HepG2 (cell line): ENCODE results near the gene ZNF669. TPM values are rescaled to one million over a fixed set of nuclear protein-coding genes. Genes with fewer than 3 reads are reported as not detected.

Experiments used
- ATAC-seq: fragments of 200-7000 bp; cut with Tn5 transposase; 3 replicates; pipeline ENCODE4 v1.9.1; 2020; ENCODE audit warnings: mild to moderate bottlenecking, moderate library complexity
- BruUV-seq: library from RNA; stranded (reverse); fragments of 400-500 nt; replicated peaks from 2 replicates; lab custom pipeline; 2021; lab: Mats Ljungman, UMichigan
- CTCF ChIA-PET: fragments of 300-600 bp; formaldehyde crosslinking; extraction: SDS; loops from one replicate; lab custom pipeline; 2021; ENCODE audit warnings: low total read pairs, inconsistent platforms, low intra/inter-chr PET ratio; lab: Yijun Ruan, JAX
- POLR2A ChIA-PET: fragments of 350-600 bp; sonication (Branson Sonifier 250); formaldehyde crosslinking; loops from one replicate; lab custom pipeline; 2020; ENCODE audit warnings: antibody characterized with exemption, inconsistent platforms; lab: Yijun Ruan, JAX
- DNase-seq: peaks from one replicate; pipeline ENCODE4 v3.0.0-alpha.2; 2015; ENCODE audit warnings: low spot score
- FAIRE-seq: peaks from 3 replicates; lab custom pipeline; 2011; peaks lifted over from hg19 to GRCh38; lab: Jason Lieb, UNC
- H2AFZ ChIP-seq: one replicate; pipeline ENCODE4 v1.6.1; 2011; ENCODE audit warnings: low read length, inconsistent platforms
- H3K27ac ChIP-seq: fragments of 300-600 bp; 3 replicates; pipeline ENCODE4 v1.8.0; 2011; ENCODE audit warnings: mixed run types, mild to moderate bottlenecking, mixed read lengths, low read length, inconsistent platforms; ENCODE audit not compliant: insufficient read depth; ENCODE audit errors: extremely low read length
- H3K27me3 ChIP-seq, 2 experiments: fragments of 200-600 bp in 1 of 2; 2 replicates in 1 of 2; 3 replicates in 1 of 2; pipeline versions ENCODE4 v1.6.0 to v1.8.0; 2011; ENCODE audit warnings: low read length in 2 of 2, mild to moderate bottlenecking in 2 of 2, moderate library complexity in 2 of 2, inconsistent platforms in 1 of 2; ENCODE audit not compliant: insufficient read depth in 2 of 2, control insufficient read depth in 1 of 2
- H3K36me3 ChIP-seq, 2 experiments: fragments of 200-600 bp in 1 of 2; replicated peaks in 1 of 2; 2 replicates in 1 of 2; 3 replicates in 1 of 2; pipeline versions ENCODE4 v1.5.1 to v1.8.0; 2011; ENCODE audit warnings: low read length in 2 of 2, inconsistent platforms in 1 of 2; ENCODE audit not compliant: insufficient read depth in 2 of 2, control insufficient read depth in 1 of 2
- H3K4me1 ChIP-seq: 2 replicates; pipeline ENCODE4 v1.5.1; 2012; ENCODE audit warnings: low read length, inconsistent platforms; ENCODE audit not compliant: insufficient read depth
- H3K4me2 ChIP-seq: 2 replicates; pipeline ENCODE4 v1.6.0; 2011; ENCODE audit warnings: low read depth, low read length, inconsistent platforms
- H3K4me3 ChIP-seq, 3 experiments: fragments of 200-600 bp in 1 of 3; sonication (generic), shearing (Covaris generic) in 1 of 3; replicated peaks in 1 of 3; 2 replicates each; pipeline ENCODE4 v1.5.1; 2011 to 2016; ENCODE audit warnings: low read length in 3 of 3, inconsistent platforms in 2 of 3, low read depth in 2 of 3, mild to moderate bottlenecking in 2 of 3, control low read depth in 1 of 3, mixed read lengths in 1 of 3; ENCODE audit not compliant: insufficient read depth in 1 of 3
- H3K79me2 ChIP-seq: one replicate; pipeline ENCODE4 v1.6.1; 2011; ENCODE audit warnings: low read length, inconsistent platforms; ENCODE audit not compliant: insufficient read depth
- H3K9ac ChIP-seq: 2 replicates; pipeline ENCODE4 v1.6.0; 2011; ENCODE audit warnings: mild to moderate bottlenecking, low read depth, low read length, inconsistent platforms; ENCODE audit not compliant: insufficient read depth
- H3K9me3 ChIP-seq: 2 replicates; pipeline ENCODE4 v1.5.1; 2012; ENCODE audit warnings: mild to moderate bottlenecking, low read length
- H4K20me1 ChIP-seq: 2 replicates; pipeline ENCODE4 v1.6.0; 2011; ENCODE audit warnings: inconsistent platforms, mild to moderate bottlenecking, low read length, moderate library complexity; ENCODE audit not compliant: insufficient read depth
- CTCF ChIP-seq: sonication (generic); formaldehyde crosslinking; IDR thresholded peaks from 2 replicates; pipeline ENCODE4 v1.5.0; 2020; ENCODE audit warnings: mild to moderate bottlenecking, missing genetic modification reagents, moderate library complexity
- HNRNPK ChIP-seq: fragments of 200-400 bp; formaldehyde crosslinking; IDR thresholded peaks from 2 replicates; pipeline ENCODE4 v1.6.1; 2018; ENCODE audit warnings: low read length, low read depth, moderate library complexity, mild to moderate bottlenecking; ENCODE audit not compliant: poor library complexity, severe bottlenecking
- HOXA9 ChIP-seq: sonication (generic); formaldehyde crosslinking; IDR thresholded peaks from 2 replicates; pipeline ENCODE4 v1.8.1; 2022; ENCODE audit warnings: missing genetic modification reagents, mild to moderate bottlenecking, moderate library complexity, borderline replicate concordance
- KMT2B ChIP-seq: IDR thresholded peaks from 2 replicates; pipeline ENCODE4 v1.6.1; 2016; ENCODE audit warnings: missing genetic modification reagents, missing compliant biosample characterization
- RFXANK ChIP-seq: IDR thresholded peaks from 2 replicates; pipeline ENCODE4 v1.6.1; 2016
- STAG1 ChIP-seq: sonication (generic); formaldehyde crosslinking; IDR thresholded peaks from 2 replicates; pipeline ENCODE4 v1.4.0; 2020; ENCODE audit warnings: missing genetic modification reagents
- SUZ12 ChIP-seq: fragments of 150-350 bp; IDR thresholded peaks from 2 replicates; pipeline ENCODE4 v1.6.1; 2014; ENCODE audit warnings: low read depth, low read length
- ZBTB1 ChIP-seq: sonication (generic); formaldehyde crosslinking; IDR thresholded peaks from 2 replicates; pipeline ENCODE4 v1.4.0; 2020; ENCODE audit warnings: missing genetic modification reagents, borderline replicate concordance
- ZBTB21 ChIP-seq: sonication (generic); formaldehyde crosslinking; IDR thresholded peaks from 2 replicates; pipeline ENCODE4 v1.4.0; 2020; ENCODE audit warnings: missing genetic modification reagents
- ZBTB33 ChIP-seq: sonication (generic); formaldehyde crosslinking; IDR thresholded peaks from 2 replicates; pipeline ENCODE4 v1.4.0; 2020; ENCODE audit warnings: missing genetic modification reagents
- ZNF280B ChIP-seq: sonication (generic); formaldehyde crosslinking; IDR thresholded peaks from 2 replicates; pipeline ENCODE4 v1.5.0; 2020; ENCODE audit warnings: missing genetic modification reagents, mild to moderate bottlenecking, borderline replicate concordance
- ZNF331 ChIP-seq: sonication (generic); formaldehyde crosslinking; IDR thresholded peaks from 2 replicates; pipeline ENCODE4 v1.4.0; 2020; ENCODE audit warnings: missing genetic modification reagents
- ZNF383 ChIP-seq: sonication (generic); formaldehyde crosslinking; IDR thresholded peaks from 2 replicates; pipeline ENCODE4 v1.4.0; 2020; ENCODE audit warnings: missing genetic modification reagents, mild to moderate bottlenecking, borderline replicate concordance
- ZNF430 ChIP-seq: sonication (generic); formaldehyde crosslinking; IDR thresholded peaks from 2 replicates; pipeline ENCODE4 v1.9.0; 2021; ENCODE audit warnings: mild to moderate bottlenecking, missing genetic modification reagents
- ZNF576 ChIP-seq: sonication (generic); formaldehyde crosslinking; IDR thresholded peaks from 2 replicates; pipeline ENCODE4 v1.4.0; 2020; ENCODE audit warnings: mild to moderate bottlenecking, missing genetic modification reagents
- ZNF75D ChIP-seq: sonication (generic); formaldehyde crosslinking; IDR thresholded peaks from 2 replicates; pipeline ENCODE4 v1.8.1; 2023; ENCODE audit warnings: missing genetic modification reagents, mild to moderate bottlenecking, borderline replicate concordance
- ZNF83 ChIP-seq: sonication (generic); formaldehyde crosslinking; IDR thresholded peaks from 2 replicates; pipeline ENCODE4 v1.4.0; 2020; ENCODE audit warnings: missing genetic modification reagents, mild to moderate bottlenecking, borderline replicate concordance
- WGBS: methylation state at CpG from one replicate; pipeline ENCODE4 v1.1.6; 2017; ENCODE audit warnings: low lambda C conversion rate; 5-methylcytosine and 5-hydroxymethylcytosine counted together
- in situ Hi-C: cut with HindIII; loops from 2 replicates; pipeline ENCODE4 v1.10.0; 2017; ENCODE audit warnings: low pct_unique_long_range_greater_than_20kb; ENCODE audit not compliant: extremely low pct_ligation_motif_present
- intact Hi-C: fragments of 100-400 bp; cut with micrococcal nuclease; formaldehyde crosslinking; loops from one replicate; pipeline ENCODE4 v1.10.0; 2022; ENCODE audit not compliant: unreplicated experiment
- polyA plus RNA-seq, 8 experiments: library from polyadenylated mRNA; depleted of rRNA in 3 of 8; stranded (reverse) in 7 of 8; unstranded in 1 of 8; fragments of >200 nt; fragmentation: Illumina TruSeq in 4 of 8; extraction: Trizol in 4 of 8; gene quantifications; 2 replicates each; pipeline versions ENCODE4 v1.2.1 to v1.2.3, GENCODE V29; 2011 to 2016; ENCODE audit warnings: low read depth in 4 of 8, missing spikeins in 1 of 8, mixed read lengths in 1 of 8; ENCODE audit not compliant: insufficient read depth in 1 of 8
- total RNA-seq, 5 experiments: library from RNA; depleted of rRNA; stranded (reverse); fragments of >200 nt; fragmentation: Illumina TruSeq; extraction: Trizol; gene quantifications; 2 replicates each; pipeline ENCODE4 v1.2.3, GENCODE V29; 2016; ENCODE audit warnings: low read depth in 1 of 5

Gene ZNF669
- total and polyA plus RNA-seq, 2 of the 13 experiments (the other 11 are each of a cell fraction or from before 2014, with no cell fraction given): 3.1 to 14.6 TPM

GRCh38 chr1:247146671-247147070 is 42.5 kb upstream of the ZNF669 start:
- in situ Hi-C loops (no loop called here), intact Hi-C loops (no loop called here)
- Histone ChIP-seq H3K36me3 (peaks cover 2 to 23% of the 10 kb centered on the region in 2 experiments), H3K9ac (no peak overlapping the region), H3K4me2 (no peak overlapping the region), H3K27ac (no peak overlapping the region), H2AFZ (no peak overlapping the region)
- ATAC-seq: peak; percentile 64
- POLR2A ChIA-PET: no interaction called here
- no peak for TF ChIP-seq ZNF75D (CRISPR knock-in tag)
- no peak for TF ChIP-seq KMT2B
- no peak for TF ChIP-seq ZBTB1
- no peak for TF ChIP-seq SUZ12
- TF ChIP-seq HOXA9 (CRISPR knock-in tag): no peak
- TF ChIP-seq RFXANK (CRISPR knock-in tag): no peak
- peak; percentile 62; the same call in 1 of the 2 replicates for TF ChIP-seq ZNF576 (CRISPR knock-in tag)
- TF ChIP-seq ZNF383 (CRISPR knock-in tag): no peak
- TF ChIP-seq ZNF430 (CRISPR knock-in tag): no peak
- TF ChIP-seq ZNF83 (CRISPR knock-in tag): no peak
- peak; percentile 43 for TF ChIP-seq CTCF
- TF ChIP-seq ZBTB21 (CRISPR knock-in tag): no peak
- TF ChIP-seq ZNF331 (CRISPR knock-in tag): no peak
- peak; percentile 69 for TF ChIP-seq ZBTB33
- TF ChIP-seq HNRNPK: no peak
- TF ChIP-seq STAG1 (CRISPR knock-in tag): peak; percentile 23; the same call in 1 of the 2 replicates
- no peak for TF ChIP-seq ZNF280B (CRISPR knock-in tag)
- TF ChIP-seq, all 625 proteins: peak for 4
- no TSS peak for BruUV-seq
- no peaks in the 10 kb centered on the region for H3K4me1 ChIP-seq
- H3K27me3 ChIP-seq: no peaks in the 10 kb centered on the region
- DNase-seq (peak; percentile 20), FAIRE-seq (no peak)
- peaks cover 6% of the 10 kb centered on the region for H3K79me2 ChIP-seq
- no peak overlapping the region for H3K4me3 ChIP-seq
- 100% methylated on average over 3 of the region's 3 CpGs for WGBS
- H4K20me1 ChIP-seq: no peaks in the 10 kb centered on the region
- H3K9me3 ChIP-seq: peaks cover 2% of the 10 kb centered on the region; the same call in 1 of the 2 replicates
- CTCF ChIA-PET: no interaction called here
